LHCN-M2 (cell line): Measurements from ENCODE around the gene TBL1XR1. TPM values are rescaled to one million over a fixed set of nuclear protein-coding genes. Genes with fewer than 3 reads are reported as not detected.

ENCODE experiments used
- DNase-seq: peaks from one replicate; pipeline ENCODE4 v3.0.0-alpha.2; 2012; ENCODE audit warnings: low read depth
- total RNA-seq: library from RNA; depleted of rRNA; stranded (reverse); fragments of >200 nt; gene quantifications from 2 replicates; pipeline ENCODE4 v1.2.3, GENCODE V29; 2014

The TBL1XR1 gene
- total RNA-seq, 1 experiment from 2014 or later: 78.2 TPM

DNA sequence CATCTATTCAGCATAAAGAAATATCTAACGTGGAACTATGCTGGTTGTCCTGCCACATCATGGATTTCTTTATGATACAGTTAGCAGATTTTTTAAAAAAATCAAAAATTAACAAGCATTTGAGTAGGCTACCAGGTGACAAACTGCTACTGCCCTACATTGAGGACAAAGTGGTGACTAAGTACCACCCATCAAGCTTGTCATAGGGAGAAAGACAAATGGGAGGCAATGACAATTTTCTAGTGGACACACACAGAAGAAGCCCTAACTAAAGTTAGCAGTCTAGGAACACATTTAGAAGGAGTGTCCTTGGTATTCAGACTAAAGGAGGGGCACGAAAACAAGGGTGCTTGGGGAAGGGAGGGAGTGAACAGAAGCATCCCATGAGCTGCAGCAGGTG lies 131.2 kb downstream of the TBL1XR1 start:
- DNase-seq: no peak

DNA sequence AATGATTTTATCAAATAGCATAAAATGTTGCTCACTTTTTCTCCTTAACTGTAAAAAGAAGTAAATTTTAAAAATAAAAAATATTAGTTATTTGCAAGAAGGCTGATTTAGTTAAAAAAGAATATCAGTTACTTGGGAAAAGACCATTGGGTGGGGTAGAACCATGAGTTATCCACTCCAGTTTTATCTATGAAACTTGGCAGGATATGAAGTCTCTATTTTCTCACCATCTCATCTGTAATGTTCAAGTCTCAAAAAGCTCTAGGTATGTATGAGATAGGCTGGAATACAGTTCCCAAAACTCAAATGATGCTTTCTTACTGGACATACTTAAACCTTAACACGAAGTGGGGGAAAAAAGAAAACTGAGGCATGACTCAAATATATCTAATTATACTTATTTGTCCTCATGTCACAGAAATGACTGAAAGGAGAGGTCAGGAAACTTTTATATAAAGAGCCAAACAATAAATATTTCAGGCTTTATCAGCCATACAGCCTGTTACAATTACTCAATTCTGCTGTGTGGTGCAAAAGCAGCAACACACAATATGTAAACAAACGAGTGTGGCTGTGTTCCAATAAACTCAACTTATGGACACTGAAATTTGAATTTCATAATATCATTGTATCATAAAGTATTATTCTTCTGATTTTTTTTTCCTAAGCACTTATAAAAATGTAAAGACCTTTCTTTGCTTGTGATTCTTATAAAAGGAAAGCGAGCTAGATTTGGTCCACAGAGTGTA lies 131.8 kb downstream of the TBL1XR1 start:
- no peak for DNase-seq

DNA sequence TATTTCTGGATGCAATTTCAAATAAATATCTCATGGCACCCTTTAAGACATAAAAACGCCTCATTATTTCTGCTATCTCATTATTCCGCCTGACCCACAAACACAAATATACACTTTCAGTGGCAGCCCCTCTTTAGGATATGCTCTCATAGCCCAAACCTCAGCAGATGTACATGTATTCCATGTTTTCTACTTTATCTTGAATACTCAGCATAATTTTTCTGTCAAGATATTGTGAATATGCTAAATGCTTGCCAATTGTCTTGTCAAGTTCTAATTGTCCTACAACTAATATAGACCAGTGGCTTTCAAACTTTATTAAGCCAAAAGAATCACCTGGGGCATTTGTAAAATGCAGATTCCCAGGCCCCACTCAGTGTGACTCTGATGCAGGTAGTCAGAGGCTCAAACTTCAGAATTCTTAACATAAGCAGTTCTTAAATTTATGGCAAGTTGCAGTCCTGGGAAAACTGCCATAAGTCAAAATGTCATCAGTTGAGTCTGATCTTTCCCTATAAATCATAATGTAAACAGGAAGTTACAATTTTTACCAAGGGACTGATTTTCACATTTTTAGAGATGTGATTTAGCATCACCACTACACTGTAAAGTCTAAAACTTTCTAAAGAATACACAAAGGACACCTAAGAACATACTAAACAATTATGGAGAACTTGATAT lies 135.1 kb downstream of the TBL1XR1 start:
- no peak for DNase-seq

DNA sequence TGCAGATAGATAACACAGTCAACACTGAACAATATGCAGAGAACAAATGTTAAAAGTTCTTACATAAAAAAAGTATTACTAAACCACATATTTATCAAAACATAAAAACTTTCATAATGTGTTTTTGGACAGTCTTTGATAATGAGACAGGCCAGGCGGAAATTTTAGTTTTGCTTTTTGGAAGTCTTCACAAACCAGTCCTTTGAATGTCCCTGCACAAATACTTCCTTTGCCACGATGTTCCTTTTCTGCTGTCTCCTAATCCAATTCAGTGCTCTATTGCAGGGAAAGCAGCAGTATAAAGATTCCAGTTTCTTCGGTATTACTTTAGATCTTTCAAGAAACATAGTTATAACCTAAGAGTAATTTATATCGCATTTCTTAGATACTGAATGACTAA lies 135.9 kb downstream of the TBL1XR1 start:
- no peak for DNase-seq

DNA sequence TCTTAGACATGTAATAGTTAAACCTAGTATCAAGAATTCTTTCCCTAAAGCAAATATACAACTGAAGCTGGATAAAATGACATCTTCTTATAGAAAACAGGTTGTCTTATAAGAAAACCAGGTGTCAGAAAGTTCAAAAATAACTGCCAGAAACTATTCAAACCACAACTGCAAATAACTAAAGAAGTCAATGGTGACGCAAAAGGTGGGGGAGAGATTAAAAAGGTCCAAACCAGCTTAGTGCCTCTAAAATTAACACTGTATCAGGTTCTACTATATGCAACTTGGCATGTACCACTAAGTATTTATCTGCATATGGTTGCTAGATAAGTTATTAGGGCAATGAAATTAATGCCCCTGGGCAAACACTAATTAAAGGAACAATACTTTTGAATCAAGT lies 136.8 kb downstream of the TBL1XR1 start:
- no peak for DNase-seq

DNA sequence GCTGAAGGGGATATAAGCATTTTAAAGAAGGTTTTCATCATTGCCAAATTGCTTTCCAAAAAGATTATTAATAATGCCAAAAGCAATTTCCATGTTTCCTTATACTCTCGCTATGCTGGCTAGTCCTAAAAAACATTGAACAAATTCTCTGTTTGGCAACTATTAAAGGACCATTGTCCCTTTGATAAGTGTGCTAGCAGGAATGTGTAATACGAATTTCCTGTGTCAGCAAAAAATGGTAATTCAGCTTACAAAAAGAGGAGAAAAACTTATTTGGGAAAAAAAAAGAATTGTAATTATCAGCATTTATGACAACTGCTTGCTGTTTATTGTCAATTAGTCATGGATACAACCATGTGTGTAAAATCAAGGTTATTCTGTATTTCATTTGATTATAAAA lies 138.6 kb downstream of the TBL1XR1 start:
- DNase-seq: no peak

DNA sequence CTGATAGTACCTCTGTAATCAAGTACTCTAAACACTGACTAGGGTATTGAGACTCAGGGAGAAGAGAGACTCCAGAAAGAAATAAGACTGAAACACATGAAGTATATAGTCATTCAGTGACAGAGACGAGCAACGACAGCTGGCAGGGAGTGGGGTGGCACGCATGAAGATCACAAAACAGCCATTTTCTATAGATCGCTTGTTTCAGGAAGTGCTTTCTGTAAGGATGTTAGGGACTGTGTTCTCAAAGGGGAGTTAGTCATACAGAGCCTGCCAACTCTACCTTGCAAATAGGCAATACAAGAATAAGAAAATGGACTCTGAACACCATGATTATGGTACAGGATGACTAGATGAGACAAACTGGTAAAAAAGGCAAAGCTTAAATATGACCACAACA lies 139.5 kb downstream of the TBL1XR1 start:
- DNase-seq: peak; percentile 82

DNA sequence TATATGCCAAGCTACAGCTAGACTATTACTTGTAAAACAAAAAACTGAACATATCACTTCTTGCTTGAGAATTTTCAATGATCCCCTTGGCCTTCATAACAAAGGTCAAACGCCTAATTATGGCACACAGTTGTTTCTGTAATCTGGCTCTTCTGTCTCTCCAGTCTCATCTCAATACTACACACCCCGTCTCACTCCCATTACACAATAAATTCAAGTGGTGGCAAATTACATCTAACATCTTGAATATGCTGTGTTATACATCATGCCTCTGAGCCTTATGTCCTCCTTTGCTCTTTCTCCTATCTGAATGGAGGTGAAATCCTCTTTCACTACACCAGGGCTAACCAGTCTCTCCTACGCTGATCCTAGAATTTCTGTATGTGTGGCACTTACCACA lies 140.4 kb downstream of the TBL1XR1 start:
- DNase-seq: no peak

DNA sequence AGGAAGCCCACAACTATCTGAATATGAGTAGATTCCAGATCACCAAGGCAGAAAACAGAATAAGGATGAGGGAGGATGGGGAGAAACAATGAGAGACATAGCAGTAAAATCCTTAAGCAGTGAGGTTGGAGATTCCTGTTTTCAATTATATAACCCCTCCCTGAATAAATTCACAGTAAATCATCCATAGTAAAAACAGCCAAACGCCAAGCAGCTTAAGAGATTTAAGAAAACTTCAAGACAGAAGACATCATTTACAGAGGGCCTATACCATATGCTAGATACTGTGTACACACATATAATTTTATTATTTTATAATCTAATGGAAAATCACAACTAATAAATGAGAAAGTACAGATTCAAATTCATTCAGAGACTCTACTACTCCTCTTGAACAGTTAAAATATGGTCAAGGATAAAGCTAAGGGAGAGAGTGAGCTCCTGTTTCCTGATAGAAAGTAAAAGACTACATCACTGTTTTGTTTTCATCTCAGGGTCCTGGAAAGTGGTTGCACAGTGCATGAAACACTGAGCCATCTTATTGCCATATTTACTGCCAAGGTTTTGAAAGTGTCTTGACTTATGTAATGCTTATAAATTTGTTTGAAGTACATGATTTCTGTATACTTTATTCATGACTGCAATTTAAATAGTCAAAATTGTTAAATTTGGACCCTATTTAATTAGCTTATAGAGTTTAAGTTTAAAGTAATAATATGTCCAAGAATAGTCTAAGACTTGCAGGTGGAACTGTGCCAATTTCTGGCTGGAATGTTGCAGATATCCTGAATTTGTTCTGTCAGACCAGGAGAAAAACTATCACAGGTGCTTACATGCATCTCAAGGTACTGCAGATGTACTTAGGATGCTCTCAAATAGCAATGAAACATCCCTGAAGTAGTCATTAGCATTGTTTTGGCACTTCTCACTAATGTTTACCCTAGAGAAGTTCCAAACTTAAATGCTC lies 141.4 kb downstream of the TBL1XR1 start:
- no peak for DNase-seq

DNA sequence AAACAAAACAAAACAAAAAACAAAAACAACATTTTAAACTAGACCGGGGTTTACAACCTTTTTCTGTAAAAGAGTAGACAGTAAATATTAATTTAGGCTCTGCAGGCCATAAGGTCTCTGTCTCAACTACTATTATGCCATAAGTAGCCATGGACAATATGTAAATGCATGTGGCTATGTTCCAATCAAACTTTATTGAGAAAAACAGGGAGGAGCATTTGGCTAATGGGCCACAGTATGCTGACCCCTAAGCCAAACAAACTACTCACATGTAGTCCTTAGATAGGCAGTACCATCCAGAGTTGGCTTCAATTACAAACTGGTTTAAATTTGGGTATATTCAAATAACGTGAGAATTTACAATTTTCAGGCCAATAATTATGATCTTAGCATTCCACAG lies 144.2 kb downstream of the TBL1XR1 start:
- DNase-seq: no peak

DNA sequence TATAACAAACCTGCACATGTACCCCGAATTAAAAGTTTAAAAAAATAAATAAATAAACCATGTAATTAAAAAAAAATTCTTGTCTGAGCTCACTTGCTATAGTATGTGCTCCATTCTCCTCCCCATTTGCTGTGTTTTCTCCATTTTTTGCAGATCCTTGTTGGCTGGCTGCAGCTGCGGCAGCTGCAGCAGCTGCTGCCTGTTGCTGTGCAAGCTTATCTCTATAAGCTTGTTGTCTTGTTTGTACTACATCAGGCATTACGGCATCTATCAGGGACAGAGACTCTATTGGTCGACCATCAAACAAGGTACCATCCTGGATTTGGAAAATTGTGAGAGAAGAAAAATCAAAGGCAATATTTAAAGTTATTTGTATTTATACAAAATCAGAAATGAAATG lies 145.9 kb downstream of the TBL1XR1 start:
- DNase-seq: peak; percentile 37

DNA sequence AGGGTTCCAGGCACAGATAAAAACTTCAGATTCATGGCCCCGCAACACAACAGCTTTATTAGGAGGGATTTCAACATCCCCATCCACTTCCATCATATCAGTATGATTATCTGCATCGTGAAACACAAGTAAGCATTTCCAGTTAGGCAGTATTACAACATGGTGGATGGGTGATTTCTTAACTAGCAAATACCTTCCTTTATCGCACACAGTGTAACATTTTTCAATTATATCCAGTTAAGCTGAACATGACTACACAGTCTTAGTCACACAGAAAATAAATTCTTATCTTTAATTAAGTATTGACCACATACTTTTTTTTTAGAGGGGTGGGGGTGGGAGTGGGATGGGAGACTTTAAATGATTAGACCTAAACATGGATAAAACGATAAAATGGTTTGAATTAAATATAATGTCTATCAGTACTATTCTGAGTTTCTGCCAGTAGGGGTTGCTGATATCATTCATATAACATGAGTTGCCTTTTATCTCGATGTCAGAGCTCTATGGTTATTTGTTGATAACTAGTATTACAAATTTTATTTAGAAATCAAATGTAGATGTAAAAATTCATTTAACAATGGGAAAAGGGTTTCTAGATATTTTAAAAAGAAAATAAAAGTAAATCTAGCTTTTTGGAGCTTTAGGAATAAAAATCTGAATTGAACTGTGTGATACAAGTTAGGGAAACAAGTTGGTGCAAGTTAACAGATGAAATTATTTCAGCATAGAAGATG lies 146.6 kb downstream of the TBL1XR1 start:
- peak; percentile 57 for DNase-seq

DNA sequence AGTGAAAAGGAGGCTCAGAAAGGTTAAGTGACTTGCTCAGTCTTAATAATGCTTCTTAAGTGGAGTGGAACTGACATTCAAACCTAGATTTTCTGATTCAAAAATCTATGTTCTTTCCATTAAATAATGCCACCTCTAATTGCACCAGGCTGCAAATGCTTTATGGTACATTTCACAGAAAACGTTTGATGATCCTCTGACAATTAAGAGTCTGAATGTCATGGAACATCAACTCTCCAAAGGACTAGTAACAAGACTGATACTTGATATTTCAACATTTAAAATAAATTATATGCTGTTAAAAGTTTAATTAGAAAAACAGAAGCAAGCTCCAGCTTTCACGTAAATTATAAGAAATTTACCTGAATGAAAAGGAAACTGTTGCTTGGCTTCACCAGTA lies 151.5 kb downstream of the TBL1XR1 start:
- no peak for DNase-seq

DNA sequence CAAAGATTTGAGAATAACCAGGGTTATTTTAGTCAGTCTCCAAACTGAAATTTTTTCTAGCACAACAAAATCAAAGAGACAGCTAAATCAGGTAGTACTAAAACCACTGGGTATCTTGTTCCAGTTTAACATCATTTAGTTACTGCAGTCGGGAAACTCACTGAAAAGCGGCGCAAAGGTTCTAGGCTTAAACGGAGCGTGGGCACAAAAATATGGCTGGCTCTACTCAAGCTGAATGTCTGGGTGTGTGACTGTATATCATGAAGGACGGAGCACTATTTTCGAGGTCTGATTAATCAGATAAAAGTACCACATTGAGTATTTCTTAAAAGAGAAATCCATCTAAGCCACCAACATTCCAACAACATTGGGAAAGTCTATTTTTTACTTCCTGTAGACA lies 152.1 kb downstream of the TBL1XR1 start:
- DNase-seq: no peak

DNA sequence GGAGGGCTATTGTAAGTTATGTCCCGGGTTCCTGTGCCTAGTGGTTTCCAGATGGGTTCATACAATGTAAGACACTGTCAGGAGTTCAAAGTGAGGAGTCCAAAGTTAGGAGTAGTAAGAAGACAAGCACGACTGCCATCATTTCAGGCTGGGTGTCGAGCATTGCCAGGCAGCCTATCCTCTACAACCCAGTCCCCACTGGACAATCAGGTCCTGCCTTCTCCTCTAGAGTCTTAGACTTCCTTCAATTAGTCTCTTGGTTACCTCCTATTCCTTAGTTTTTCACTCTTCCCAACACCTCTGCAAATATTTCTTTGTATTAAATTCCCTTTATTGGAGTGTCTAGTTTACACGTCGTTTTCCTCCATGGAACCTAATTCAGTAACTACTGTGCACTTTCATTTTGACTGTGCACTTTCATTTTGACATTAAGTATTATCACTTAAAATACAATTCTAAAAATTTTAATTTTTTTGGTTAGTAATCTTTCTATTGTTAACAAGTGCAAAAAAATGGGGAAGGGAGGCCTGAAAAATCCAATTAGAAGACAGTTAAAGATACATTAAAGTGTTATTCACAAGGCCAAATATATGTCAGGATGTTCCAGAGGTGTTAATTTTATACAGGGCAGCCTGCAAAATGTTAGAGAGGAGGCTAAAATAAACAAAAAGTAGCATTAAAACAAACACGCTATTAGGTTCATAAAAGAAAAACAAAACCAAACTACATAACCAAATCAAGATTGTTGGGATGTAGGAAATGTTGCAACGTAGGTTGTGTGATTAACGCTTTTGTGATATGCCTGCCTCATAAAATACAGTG lies 155.3 kb downstream of the TBL1XR1 start:
- no peak for DNase-seq

DNA sequence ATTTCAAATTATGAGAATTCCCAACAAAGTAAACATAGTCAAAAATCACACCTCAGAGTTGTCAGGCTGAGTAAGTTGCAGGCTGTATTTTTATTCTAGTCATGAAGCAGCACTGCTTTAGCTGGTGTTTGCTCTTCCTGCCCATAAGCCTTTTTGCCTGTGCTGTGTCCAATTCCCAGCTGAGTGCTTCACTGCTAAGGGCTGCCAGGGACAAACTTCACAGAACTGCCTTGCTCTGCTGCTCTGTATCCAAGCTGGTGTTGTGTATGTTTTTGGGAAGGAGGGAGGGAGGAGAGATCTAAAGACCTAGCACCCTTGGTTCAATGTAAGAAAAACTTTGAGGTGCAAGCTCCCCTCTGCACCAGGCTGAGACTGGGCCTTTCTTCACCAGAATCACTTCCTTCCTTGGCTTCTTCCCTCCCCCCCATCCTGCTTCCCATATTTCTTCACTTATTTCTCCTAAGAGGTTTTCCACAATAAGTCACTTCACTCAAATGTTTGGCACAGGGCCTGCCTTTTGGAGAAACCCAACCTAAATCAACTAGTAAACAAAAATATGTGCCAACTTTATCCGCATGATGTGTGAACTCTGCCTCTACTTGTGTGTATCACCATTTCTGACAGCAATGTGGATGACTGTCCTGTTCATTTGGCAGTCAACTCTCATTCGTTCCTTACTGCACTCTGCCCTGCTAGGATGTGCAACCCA lies 156.1 kb downstream of the TBL1XR1 start:
- DNase-seq: peak; percentile 51

DNA sequence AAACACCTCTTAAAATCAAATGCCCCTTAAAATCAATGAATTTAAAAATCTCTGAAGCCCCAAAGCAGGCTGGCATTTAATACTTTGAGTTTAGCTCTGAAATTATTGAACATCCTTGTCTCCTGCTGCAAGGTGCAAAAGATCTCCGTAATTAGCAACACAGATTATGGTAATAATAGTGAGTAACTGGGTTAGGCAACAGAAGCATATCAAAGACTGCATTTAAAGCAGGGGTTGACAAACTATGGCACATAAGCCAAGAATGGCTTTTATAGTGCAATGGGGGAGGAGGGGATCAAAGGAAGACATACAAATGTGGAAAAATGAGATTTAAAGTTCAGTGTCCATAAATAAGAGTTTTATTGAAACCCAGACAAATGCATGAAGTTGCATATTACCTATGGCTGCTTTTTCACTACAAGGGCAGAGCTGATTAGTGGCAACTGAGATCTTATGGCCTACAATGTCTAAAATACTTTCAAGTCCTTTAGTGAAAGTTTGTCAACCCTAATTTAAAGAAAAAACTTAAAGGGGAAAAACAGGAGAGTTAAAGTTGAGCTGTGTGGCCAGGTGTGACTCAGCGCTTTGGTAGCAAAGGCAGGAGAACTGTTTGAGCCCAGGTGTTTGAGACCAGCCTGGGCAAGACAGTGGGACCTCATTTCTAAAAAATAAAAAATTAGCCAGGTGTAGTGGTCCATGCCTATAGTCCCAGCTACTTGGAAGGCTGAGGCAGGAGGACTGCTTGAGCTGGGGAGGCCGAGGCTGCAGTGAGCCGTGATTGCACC lies 157.6 kb downstream of the TBL1XR1 start:
- no peak for DNase-seq

DNA sequence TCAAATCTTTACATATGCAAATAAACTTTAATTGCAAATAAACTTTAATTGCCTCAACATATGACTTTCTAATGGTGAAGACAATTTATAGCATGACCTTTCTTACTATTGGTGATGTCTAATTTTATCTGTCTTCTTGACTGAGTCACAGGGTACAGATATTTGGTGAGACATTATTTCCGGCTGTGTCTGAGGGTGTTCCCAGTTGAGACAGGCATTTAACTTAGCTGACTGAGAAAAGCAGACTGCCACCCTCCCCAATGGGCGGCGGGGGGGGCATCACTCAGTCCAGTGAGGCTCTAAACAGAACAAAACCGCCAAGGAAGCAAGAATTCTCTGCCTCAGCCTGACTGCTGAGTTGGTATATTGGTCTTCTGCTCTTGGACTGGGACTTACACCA lies 160.0 kb downstream of the TBL1XR1 start:
- DNase-seq: no peak

DNA sequence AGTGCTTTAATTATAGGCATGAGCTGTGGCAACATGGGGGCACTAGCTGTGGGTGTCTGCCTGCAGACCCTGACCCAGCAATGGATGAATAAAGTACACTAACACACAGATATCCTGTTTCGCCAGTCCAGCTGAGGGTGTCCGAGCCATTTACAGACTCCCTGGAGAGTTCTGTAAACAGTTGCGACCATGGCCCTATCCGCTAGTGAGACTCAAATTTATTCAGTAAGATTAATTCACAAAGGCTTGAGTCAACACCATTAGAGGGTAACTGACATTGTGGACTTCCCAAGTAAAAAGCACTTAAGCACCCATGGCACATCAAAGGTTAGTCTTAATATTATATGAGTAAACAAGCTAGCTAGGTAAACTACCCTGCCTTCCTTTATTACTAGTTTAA lies 161.6 kb downstream of the TBL1XR1 start:
- no peak for DNase-seq
